IMR-90 (cell line): ENCODE measurements around the gene CLDN7. TPM values are rescaled to one million over a fixed set of nuclear protein-coding genes. Genes with fewer than 3 reads are reported as not detected.
A peak's percentile ranks its signal among the peaks of the same experiment; 100 is the strongest.

Experiments
- ATAC-seq: fragments of 200-7000 bp; cut with Tn5 transposase; 2 replicates; pipeline ENCODE4 v1.9.1; 2020; ENCODE audit warnings: low read depth, mild to moderate bottlenecking, moderate library complexity
- BruUV-seq: library from RNA; stranded (reverse); fragments of 400-500 nt; replicated peaks from 2 replicates; lab custom pipeline; 2021; lab: Mats Ljungman, UMichigan
- CTCF ChIA-PET: fragments of 300-600 bp; formaldehyde crosslinking; extraction: SDS; loops from one replicate; lab custom pipeline; 2021; ENCODE audit warnings: antibody characterized with exemption; lab: Yijun Ruan, JAX
- POLR2A ChIA-PET: fragments of 300-600 bp; sonication (Branson Sonifier 250); formaldehyde crosslinking; loops from one replicate; lab custom pipeline; 2022; ENCODE audit warnings: antibody characterized with exemption; ENCODE audit not compliant: unreplicated experiment; lab: Charles Lee
- DNase-seq: peaks from one replicate; pipeline ENCODE4 v3.0.0; 2013
- H2AFZ ChIP-seq: replicated peaks from 2 replicates; pipeline ENCODE3; 2013; ENCODE audit warnings: low read length, mild to moderate bottlenecking; ENCODE audit not compliant: poor library complexity
- H2AK5ac ChIP-seq: 2 replicates; pipeline ENCODE4 v1.6.1; 2013; ENCODE audit warnings: low read depth, low read length, inconsistent platforms
- H2AK9ac ChIP-seq: replicated peaks from 2 replicates; pipeline ENCODE3; 2013; ENCODE audit warnings: mild to moderate bottlenecking, low read depth, low read length, moderate library complexity; ENCODE audit not compliant: poor library complexity
- H2BK120ac ChIP-seq: 2 replicates; pipeline ENCODE4 v1.6.1; 2013; ENCODE audit warnings: low read depth, low read length, inconsistent platforms
- H2BK15ac ChIP-seq: 3 replicates; pipeline ENCODE4 v1.6.1; 2013; ENCODE audit warnings: low read depth, low read length, inconsistent platforms
- H2BK20ac ChIP-seq: 2 replicates; pipeline ENCODE4 v1.6.1; 2013; ENCODE audit warnings: low read depth, mild to moderate bottlenecking, inconsistent platforms, low read length, moderate library complexity
- H2BK5ac ChIP-seq: 2 replicates; pipeline ENCODE4 v1.6.1; 2013; ENCODE audit warnings: mild to moderate bottlenecking, low read depth, low read length, inconsistent platforms; ENCODE audit not compliant: poor library complexity, severe bottlenecking
- H3K14ac ChIP-seq: replicated peaks from 2 replicates; pipeline ENCODE4 v1.6.1; 2013; ENCODE audit warnings: low read depth, low read length, inconsistent platforms
- H3K18ac ChIP-seq: 2 replicates; pipeline ENCODE4 v1.6.1; 2013; ENCODE audit warnings: low read depth, low read length, control low read depth
- H3K23ac ChIP-seq: 2 replicates; pipeline ENCODE4 v1.6.1; 2013; ENCODE audit warnings: low read depth, low read length, inconsistent platforms
- H3K27ac ChIP-seq: 2 replicates; pipeline ENCODE4 v1.5.1; 2013; ENCODE audit warnings: mild to moderate bottlenecking, control low read depth, low read length; ENCODE audit not compliant: insufficient read depth
- H3K27me3 ChIP-seq: 2 replicates; pipeline ENCODE4 v1.6.1; 2013; ENCODE audit warnings: low read length; ENCODE audit not compliant: control insufficient read depth, insufficient read depth
- H3K36me3 ChIP-seq: 2 replicates; pipeline ENCODE4 v1.6.1; 2013; ENCODE audit warnings: low read length, mixed read lengths; ENCODE audit not compliant: control insufficient read depth, insufficient read depth
- H3K4ac ChIP-seq: 2 replicates; pipeline ENCODE4 v1.6.1; 2013; ENCODE audit warnings: low read depth, low read length, inconsistent platforms
- H3K4me1 ChIP-seq: 2 replicates; pipeline ENCODE4 v1.6.1; 2013; ENCODE audit warnings: low read length, mixed read lengths; ENCODE audit not compliant: control insufficient read depth, insufficient read depth
- H3K4me2 ChIP-seq: 2 replicates; pipeline ENCODE4 v1.6.1; 2013; ENCODE audit warnings: low read depth, mild to moderate bottlenecking, control low read depth, low read length, moderate library complexity
- H3K4me3 ChIP-seq: 2 replicates; pipeline ENCODE4 v1.5.1; 2013; ENCODE audit warnings: low read depth, mild to moderate bottlenecking, control low read depth, low read length, moderate library complexity; ENCODE audit not compliant: insufficient read depth
- H3K56ac ChIP-seq: 2 replicates; pipeline ENCODE4 v1.6.1; 2013; ENCODE audit warnings: low read length, inconsistent platforms; ENCODE audit not compliant: insufficient read depth; ENCODE audit errors: extremely low read depth
- H3K79me1 ChIP-seq, 2 experiments: 2 replicates each; pipeline ENCODE4 v1.6.1; 2013; ENCODE audit warnings: low read length in 2 of 2, inconsistent platforms in 1 of 2, low read depth in 1 of 2
- H3K9ac ChIP-seq: 2 replicates; pipeline ENCODE4 v1.6.1; 2013; ENCODE audit warnings: low read depth, low read length, control low read depth
- H3K9me1 ChIP-seq: 2 replicates; pipeline ENCODE4 v1.6.1; 2013; ENCODE audit warnings: low read length, inconsistent platforms; ENCODE audit not compliant: insufficient read depth
- H3K9me3 ChIP-seq: 2 replicates; pipeline ENCODE4 v1.6.1; 2013; ENCODE audit warnings: low read length; ENCODE audit not compliant: control insufficient read depth, insufficient read depth
- H4K20me1 ChIP-seq: 2 replicates; pipeline ENCODE4 v1.6.1; 2013; ENCODE audit warnings: low read length, inconsistent platforms; ENCODE audit not compliant: insufficient read depth
- H4K5ac ChIP-seq: 2 replicates; pipeline ENCODE4 v1.6.1; 2013; ENCODE audit warnings: mild to moderate bottlenecking, low read depth, low read length, control low read depth
- H4K8ac ChIP-seq, 2 experiments: 2 replicates each; pipeline ENCODE4 v1.6.1; 2013; ENCODE audit warnings: low read depth in 2 of 2, low read length in 2 of 2, control low read depth in 1 of 2, inconsistent platforms in 1 of 2
- H4K91ac ChIP-seq: 2 replicates; pipeline ENCODE4 v1.6.1; 2013; ENCODE audit warnings: low read depth, low read length, inconsistent platforms; ENCODE audit not compliant: insufficient read depth
- BHLHE40 ChIP-seq: fragments of 150-350 bp; IDR thresholded peaks from 2 replicates; pipeline ENCODE4 v1.6.1; 2016; ENCODE audit warnings: mild to moderate bottlenecking, low read depth, low read length
- CEBPB ChIP-seq: IDR thresholded peaks from 2 replicates; pipeline ENCODE4 v1.6.1; 2012; ENCODE audit warnings: low read depth, low read length, improper control_type of control experiment
- CHD1 ChIP-seq: IDR thresholded peaks from 2 replicates; pipeline ENCODE4 v1.6.1; 2012; ENCODE audit warnings: low read depth, low read length, improper control_type of control experiment
- CTCF ChIP-seq: conservative IDR thresholded peaks from 2 replicates; pipeline ENCODE4 v1.5.1; 2012; ENCODE audit warnings: mild to moderate bottlenecking, low read depth, low read length, improper control_type of control experiment
- ELK1 ChIP-seq: fragments of 150-350 bp; IDR thresholded peaks from 2 replicates; pipeline ENCODE4 v1.6.1; 2016; ENCODE audit warnings: low read depth, mild to moderate bottlenecking, low read length, moderate library complexity, borderline replicate concordance
- FOS ChIP-seq: fragments of 150-350 bp; IDR thresholded peaks from 2 replicates; pipeline ENCODE4 v1.6.1; 2016; ENCODE audit warnings: low read depth, low read length
- MAFK ChIP-seq: IDR thresholded peaks from 2 replicates; pipeline ENCODE4 v1.6.1; 2012; ENCODE audit warnings: low read depth, low read length, improper control_type of control experiment
- MAZ ChIP-seq: IDR thresholded peaks from 2 replicates; pipeline ENCODE4 v1.6.1; 2012; ENCODE audit warnings: low read depth, mild to moderate bottlenecking, low read length, improper control_type of control experiment, moderate library complexity, borderline replicate concordance
- MXI1 ChIP-seq: IDR thresholded peaks from 2 replicates; pipeline ENCODE4 v1.6.1; 2012; ENCODE audit warnings: low read depth, mild to moderate bottlenecking, low read length, moderate library complexity, borderline replicate concordance
- NFE2L2 ChIP-seq: fragments of 150-350 bp; IDR thresholded peaks from 2 replicates; pipeline ENCODE4 v1.6.1; 2016; ENCODE audit warnings: low read depth, mild to moderate bottlenecking, low read length
- POLR2A ChIP-seq: IDR thresholded peaks from 2 replicates; pipeline ENCODE4 v1.6.1; 2012; ENCODE audit warnings: mild to moderate bottlenecking, low read depth, low read length
- RAD21 ChIP-seq: IDR thresholded peaks from 2 replicates; pipeline ENCODE4 v1.6.1; 2012; ENCODE audit warnings: low read length, improper control_type of control experiment
- RCOR1 ChIP-seq: IDR thresholded peaks from 2 replicates; pipeline ENCODE4 v1.6.1; 2012; ENCODE audit warnings: mild to moderate bottlenecking, low read length, improper control_type of control experiment; ENCODE audit not compliant: insufficient replicate concordance
- RFX5 ChIP-seq: IDR thresholded peaks from 2 replicates; pipeline ENCODE4 v1.8.0; 2012; ENCODE audit warnings: low read depth, mild to moderate bottlenecking, low read length, moderate library complexity
- SMC3 ChIP-seq: fragments of 150-350 bp; IDR thresholded peaks from 2 replicates; pipeline ENCODE4 v1.6.1; 2016; ENCODE audit warnings: low read depth, mild to moderate bottlenecking, antibody characterized with exemption, low read length, moderate library complexity
- USF2 ChIP-seq: fragments of 150-350 bp; IDR thresholded peaks from 2 replicates; pipeline ENCODE4 v1.6.1; 2017; ENCODE audit warnings: mild to moderate bottlenecking, antibody characterized with exemption, low read length, low read depth
- WGBS, 2 experiments: methylation state at CpG; one replicate each; pipeline versions ENCODE4 v1.1.5 to v1.1.7; 2013; ENCODE audit warnings: missing lambda C conversion rate in 2 of 2; ENCODE audit not compliant: insufficient read length in 1 of 2; ENCODE audit errors: extremely low coverage in 2 of 2; 5-methylcytosine and 5-hydroxymethylcytosine counted together
- dilution Hi-C: fragments of 300-500 bp; cut with HindIII; formaldehyde crosslinking; loops from one replicate; pipeline ENCODE4 v1.14.3; 2018; ENCODE audit warnings: low sequenced_read_pairs; ENCODE audit not compliant: unreplicated experiment
- in situ Hi-C: fragments of 300-500 bp; cut with MboI; formaldehyde crosslinking; loops from 3 replicates; pipeline ENCODE4 v1.14.3; 2019; ENCODE audit warnings: low sequenced_read_pairs, inconsistent platforms, mixed read lengths
- intact Hi-C: fragments of 100-400 bp; cut with micrococcal nuclease; formaldehyde crosslinking; loops from 2 replicates; pipeline ENCODE4 v1.10.0; 2022
- polyA plus RNA-seq, 3 experiments: library from polyadenylated mRNA; depleted of rRNA; stranded (reverse); fragments of >200 nt; gene quantifications; 2 replicates each; pipeline ENCODE4 v1.2.3, GENCODE V29; 2012; ENCODE audit warnings: low replicate concordance in 1 of 3
- total RNA-seq: library from RNA; depleted of rRNA; stranded (reverse); fragments of >200 nt; gene quantifications from 2 replicates; pipeline ENCODE4 v1.2.3, GENCODE V29; 2012

The CLDN7 gene
- total and polyA plus RNA-seq, 2 of the 4 experiments (the other 2 are of a cell fraction), result 1.4 TPM

GRCh38 chr17:7249214-7249613 lies 13.1 kb downstream of the CLDN7 start:
- dilution Hi-C loops, result no loop called here
- Histone ChIP-seq H2BK5ac (no peak overlapping the region), H3K9me3 (no peaks in the 10 kb centered on the region), H2BK15ac (no peak overlapping the region), H3K4me1 (peaks cover 8% of the 10 kb centered on the region), H2AK5ac (no peak overlapping the region), H3K27ac (no peak overlapping the region), H3K79me1 (peaks cover 5 to 50% of the 10 kb centered on the region in 2 experiments; a peak in 3 of 4 replicates), H3K36me3 (peaks cover 18% of the 10 kb centered on the region), H3K27me3 (no peaks in the 10 kb centered on the region), H2BK120ac (no peak overlapping the region), H4K8ac (no peak overlapping the region), H3K18ac (no peak overlapping the region), H2AFZ (no peak overlapping the region), H3K4me2 (no peak overlapping the region; the same call in 1 of the 2 replicates), H4K5ac (no peak overlapping the region), H3K9ac (no peak overlapping the region), H3K4ac (no peak overlapping the region), H3K4me3 (no peak overlapping the region), H2AK9ac (peak overlapping the region; percentile 55), H3K14ac (no peak overlapping the region), H4K20me1 (peaks cover 9% of the 10 kb centered on the region; the same call in 1 of the 2 replicates), H3K23ac (peak overlapping the region; percentile 68; the same call in 1 of the 2 replicates), H2BK20ac (no peak overlapping the region), H4K91ac (no peak overlapping the region), H3K9me1 (peaks cover 10% of the 10 kb centered on the region), H3K56ac (no peak overlapping the region)
- in situ Hi-C loops, result loop anchor here (25.0 kb wide), 1 partner anchor 913 kb away; the partner anchor contains the start of genes PER1 and VAMP2
- ChIA-PET POLR2A (interaction anchor here (1.0 kb wide), 1 partner anchor 10 kb away, joined by 3 read pairs; the partner anchor contains the start of gene PHF23), CTCF (no interaction called here)
- DNase-seq (no peak), ATAC-seq (no peak)
- no TSS peak for BruUV-seq
- 92% methylated on average over 2 of the region's 6 CpGs; no CpG with 5 or more reads in 1 of the 2 experiments for WGBS, 2 experiments
- TF ChIP-seq RCOR1 (no peak), FOS (no peak), CTCF (no peak), BHLHE40 (no peak), MAZ (no peak), ELK1 (no peak), SMC3 (no peak), CEBPB (no peak), MXI1 (no peak), USF2 (no peak), RFX5 (no peak), CHD1 (no peak), POLR2A (no peak), RAD21 (no peak), NFE2L2 (no peak), MAFK (no peak)
- intact Hi-C loops, result no loop called here
